ENCODE results near the gene RGL4. TPM values are rescaled to one million over a fixed set of nuclear protein-coding genes. Genes with fewer than 3 reads are reported as not detected.

RGL4 gene
- total RNA-seq, 1 experiment from 2014 or later: 0.07 TPM

DNA sequence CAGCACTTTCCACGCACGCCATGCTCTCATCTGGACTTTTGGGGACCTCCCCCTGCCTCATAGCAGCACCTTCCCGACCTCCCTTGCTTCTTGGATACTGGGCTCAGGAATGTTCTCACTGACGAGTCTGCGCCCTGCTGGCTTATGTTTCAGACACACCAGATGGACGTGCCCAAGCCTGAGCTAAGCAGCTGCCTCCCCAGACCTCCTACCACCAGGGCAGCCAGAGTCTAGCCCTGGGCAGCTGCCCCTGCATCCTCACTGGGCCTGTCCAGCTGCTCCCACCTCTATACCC is 13.2 kb upstream of the RGL4 start:
- DNase-seq (ENCODE audit: extremely low read depth, low read depth): no peak

DNA sequence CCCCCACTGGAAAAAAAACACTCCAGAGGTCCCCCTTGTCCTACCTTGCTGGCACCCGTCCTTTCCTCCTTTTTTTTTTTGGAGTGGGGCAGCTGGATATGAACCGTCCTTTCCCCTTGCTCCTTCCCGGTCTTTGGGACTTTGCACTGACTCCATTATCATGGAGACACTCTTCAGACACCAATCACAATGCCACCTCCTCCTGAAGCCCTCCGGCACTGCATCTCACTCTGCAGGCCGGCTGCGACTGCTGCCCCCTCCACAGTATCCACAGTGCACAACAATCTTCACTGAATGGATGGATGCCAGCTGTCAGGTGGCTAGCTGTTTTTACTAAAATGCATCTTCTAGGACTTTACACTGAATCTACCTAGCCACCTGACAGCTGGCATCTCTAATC is 12.7 kb upstream of the RGL4 start:
- DNase-seq (ENCODE audit: extremely low read depth, low read depth): no peak

DNA sequence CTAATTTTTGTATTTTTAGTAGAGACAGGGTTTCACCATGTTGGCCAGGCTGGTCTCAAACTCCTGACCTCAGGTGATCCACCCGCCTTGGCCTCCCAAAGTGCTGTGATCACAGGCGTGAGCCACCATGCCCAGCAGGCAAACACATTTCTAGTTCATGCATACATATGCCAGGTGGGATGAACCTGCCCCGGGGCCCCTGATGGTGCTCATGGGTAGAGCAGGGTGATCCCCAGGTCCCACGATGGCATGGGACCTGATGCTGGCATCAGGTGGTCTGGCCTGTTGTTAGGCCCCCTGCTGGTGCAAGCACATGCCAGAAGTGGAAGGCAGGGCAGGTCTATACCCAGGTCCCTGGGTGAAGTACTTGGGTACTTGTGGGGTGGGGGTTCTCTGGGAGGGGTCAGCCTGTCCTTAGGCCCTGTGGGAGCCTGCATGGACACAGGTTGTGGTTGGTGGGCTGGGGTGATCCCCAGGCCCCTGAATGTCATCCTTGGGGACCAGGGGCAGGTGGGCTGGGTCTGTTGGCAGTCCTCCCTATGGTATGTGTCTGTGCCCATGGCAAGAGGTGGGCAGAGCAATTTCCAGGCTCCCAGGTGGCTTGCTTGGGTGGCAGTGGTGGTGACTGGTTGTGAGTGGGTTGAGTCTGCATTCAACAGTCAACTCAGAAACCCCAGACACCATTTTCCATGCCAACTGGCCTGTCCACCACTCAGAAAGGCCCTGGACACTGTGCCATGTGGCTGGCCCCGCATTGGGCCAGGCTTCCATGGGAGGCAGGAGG is 9.6 kb upstream of the RGL4 start:
- DNase-seq (ENCODE audit: extremely low read depth, low read depth): no peak

DNA sequence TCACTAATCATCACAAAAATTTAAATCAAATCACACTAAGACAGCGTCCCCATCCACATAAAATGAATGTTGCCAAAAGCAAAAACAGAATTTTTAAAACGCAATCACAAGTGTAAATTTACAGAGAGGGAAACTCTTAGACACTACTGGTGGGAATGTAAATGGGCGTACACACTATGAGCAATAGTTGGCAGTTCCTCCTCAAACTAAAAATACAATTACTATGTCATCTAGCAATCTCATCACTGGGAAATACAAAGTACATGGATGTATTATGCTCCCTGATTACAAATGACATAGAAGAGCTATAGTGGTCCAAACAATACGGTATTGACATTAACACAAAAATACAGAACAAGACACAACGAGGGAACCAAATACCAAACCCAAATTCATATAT is 8.7 kb upstream of the RGL4 start:
- DNase-seq (ENCODE audit: extremely low read depth, low read depth): no peak

DNA sequence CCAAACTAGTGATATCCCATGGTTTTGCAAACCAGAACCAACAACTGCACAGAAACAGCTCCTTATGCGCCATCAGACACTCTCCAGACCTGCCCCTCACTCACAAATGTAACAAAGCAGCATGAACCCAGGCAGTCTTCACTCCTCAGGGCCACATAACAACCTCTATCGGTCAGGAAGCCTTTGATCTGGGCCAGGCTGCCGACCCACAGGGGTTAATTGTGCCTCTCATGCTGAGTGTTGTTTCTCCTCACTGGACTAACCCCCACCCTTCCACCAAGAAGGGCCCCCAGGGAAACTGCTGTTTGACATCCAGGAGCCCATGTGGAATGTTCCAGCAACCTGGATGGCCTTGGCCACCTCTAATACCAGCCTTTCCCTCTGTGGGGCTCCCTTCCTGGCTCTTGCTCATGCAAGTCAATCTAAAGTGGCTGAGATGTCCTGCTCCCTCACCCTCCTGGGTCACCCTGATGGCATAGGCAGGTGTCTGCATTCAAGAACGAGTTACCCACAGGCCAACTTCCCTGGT is 7.9 kb upstream of the RGL4 start:
- DNase-seq (ENCODE audit: extremely low read depth, low read depth): no peak

DNA sequence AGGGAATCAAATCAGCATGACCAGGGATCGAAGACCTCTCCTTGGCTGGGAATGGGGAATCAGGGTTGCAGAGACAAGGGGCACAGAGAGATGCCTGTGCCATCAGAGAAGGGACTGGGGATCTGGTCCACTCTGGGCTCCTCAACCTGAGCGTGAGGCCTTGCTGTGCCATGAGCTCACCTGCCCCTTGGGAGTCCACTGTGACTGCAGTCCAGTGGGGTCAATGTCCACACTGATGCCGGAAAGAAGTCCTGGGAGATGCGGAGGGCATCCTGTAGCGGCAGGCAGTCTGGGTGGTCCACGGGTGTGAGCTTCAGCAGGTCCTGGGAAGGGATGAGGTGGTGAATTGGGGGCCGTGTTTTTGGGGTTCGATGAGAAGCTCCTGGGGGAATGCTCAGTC is 7.3 kb upstream of the RGL4 start:
- DNase-seq (ENCODE audit: extremely low read depth, low read depth): no peak

DNA sequence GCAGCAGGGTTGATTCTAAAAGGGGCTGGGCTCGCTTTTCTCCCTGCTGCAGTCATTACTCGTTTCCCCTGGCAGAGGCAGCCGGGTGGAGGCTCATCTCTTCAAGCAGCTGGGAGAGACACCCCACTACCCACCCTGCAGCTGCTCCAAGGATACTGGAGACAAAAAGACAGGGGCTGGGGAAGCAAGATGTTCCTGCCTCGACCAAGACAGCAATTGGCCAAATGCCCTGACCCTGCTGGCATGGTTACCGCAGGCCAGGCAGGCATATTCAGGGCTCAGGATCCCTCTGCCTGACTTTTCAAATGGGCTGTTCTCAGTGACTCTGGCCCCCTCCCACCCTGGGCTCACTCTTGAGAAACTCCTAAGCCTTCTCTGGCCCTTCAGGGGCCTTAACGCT is 6.8 kb upstream of the RGL4 start:
- no peak for DNase-seq (ENCODE audit: extremely low read depth, low read depth)

DNA sequence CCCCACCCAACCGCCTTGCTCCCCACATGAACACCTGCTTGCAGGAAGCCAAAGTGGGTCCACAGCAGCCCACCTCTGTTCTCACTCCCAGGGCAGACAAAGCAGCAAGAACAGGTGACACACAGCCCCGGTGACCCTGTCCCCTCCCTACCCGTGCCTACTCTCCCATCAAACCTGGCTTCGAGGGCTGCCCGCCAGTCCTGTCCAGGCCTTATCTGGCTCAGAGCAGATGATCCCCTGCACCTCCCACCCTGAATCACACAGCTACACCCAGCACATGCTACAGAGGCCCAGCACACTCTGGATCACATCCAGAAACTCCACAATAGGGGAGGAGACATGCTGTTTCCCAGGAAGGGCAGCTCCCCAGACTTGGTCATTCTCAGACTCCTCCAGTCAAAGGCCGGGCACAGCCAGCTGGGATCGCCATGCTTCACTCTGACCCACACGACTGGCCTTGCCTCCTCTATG is 6.2 kb upstream of the RGL4 start:
- DNase-seq (ENCODE audit: extremely low read depth, low read depth): no peak

DNA sequence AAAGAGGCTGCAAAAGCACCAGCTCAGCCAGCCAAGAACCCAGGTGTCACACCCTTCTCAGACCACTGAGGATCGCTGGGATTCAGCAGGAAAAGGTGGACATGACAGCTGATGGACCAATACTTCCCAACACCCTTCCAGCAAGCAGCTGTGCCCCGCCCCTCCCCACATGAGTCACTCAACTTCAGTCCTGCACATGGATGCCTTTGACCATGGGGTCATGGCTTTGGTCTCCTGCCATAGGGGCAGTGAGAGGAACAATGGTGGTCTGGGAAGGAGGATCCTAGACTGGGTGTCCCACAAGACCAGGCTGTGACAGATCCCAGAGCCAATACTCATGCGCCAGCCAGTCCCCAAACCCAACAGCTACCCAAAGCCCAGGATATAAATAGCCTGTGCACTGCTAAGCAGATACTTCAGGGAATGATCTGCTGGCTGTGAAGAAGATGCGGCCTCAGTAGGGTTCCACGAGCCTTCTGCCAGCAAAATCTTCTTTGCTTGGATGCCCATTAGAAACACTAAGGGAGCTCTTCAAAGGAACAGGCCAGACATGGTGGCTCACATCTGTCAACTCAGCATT is 5.5 kb upstream of the RGL4 start:
- no peak for DNase-seq (ENCODE audit: extremely low read depth, low read depth)

DNA sequence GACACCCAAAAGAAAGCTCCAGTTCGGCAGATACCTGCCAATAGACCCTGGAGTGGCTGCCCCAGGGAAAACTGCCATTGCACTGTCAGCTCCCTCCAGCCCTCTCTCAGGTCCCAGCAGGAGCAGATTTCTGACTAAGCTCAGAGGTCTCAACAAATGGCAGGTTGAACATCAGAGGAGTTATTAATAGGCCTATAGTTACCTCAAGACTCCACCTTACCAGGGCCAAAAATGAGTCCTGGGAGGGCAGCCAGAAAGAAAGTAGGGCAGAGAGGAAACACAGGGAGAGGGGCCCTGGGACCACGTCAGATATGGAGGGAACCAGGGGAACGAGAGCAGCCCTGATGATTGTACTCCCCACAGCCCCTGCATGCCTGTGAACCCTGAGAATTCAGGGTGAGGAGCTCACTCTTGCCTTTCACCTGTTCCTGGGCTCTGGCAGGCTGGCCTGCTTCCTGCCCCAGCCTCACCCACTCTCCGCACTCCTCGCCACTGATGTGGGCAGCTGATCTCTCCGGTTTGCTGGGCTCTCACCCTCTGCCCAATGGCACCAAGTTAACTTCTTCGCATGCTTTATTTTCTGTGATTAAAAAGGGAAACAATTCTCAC is 4.3 kb upstream of the RGL4 start:
- no peak for DNase-seq (ENCODE audit: extremely low read depth, low read depth)

DNA sequence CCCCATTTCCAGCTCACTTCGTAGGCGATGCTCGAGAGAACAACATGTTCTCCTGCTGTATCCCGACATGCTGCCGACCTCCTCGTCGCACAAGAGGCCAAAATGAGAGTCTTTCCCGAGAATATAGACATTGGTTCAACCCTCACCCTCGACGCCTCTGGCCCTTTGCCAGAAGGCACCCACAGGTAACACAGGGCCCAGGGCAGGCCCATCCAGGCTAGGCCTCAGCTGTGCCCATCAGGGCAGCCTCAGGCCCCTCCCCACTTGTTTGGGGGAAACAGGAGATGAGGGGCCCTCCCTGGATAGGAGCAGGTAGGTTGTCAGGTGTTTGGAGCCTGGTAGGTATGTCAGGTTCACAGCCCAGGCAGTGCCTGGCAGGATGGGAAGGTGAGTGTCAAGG is 2.7 kb upstream of the RGL4 start:
- no peak for DNase-seq (ENCODE audit: extremely low read depth, low read depth)

DNA sequence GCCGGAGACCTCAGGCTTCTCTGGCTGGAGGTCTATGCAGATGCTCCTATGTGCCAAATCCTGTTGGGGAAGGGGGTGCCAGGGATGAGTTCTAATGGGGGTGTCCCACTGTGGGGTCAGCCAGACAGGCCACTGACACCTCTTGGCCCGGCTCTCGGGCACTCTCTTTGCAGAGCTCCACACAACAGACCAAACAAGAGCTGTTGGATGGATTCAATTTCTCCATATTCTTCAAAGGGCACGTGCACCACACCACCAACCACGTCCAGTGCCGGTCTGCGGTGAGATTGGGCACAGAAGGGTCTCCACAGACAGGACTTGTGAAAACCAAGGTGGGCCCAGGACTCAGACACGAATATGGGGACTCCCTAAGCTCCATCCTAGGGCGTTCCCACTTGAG is 2.2 kb upstream of the RGL4 start:
- no peak for DNase-seq (ENCODE audit: extremely low read depth, low read depth)

DNA sequence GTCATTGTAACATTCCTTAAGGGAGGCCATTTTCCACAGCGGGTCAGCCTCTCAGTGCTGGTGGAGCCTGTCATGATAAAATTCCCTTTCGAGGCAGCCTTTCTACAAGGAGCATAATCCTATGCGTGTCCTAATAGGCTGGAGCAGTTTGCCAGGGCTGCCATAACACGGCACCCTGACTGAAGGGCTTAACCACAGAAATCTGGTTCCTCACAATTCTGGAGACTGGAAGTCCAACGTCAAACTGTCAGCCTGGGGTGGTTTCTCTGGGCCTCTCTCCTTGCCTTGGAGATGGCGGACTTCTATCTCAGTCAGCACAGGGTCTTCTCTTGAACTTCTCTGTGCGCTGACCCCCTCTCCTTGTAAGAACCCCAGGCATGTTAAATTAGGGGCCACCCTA is 1.4 kb upstream of the RGL4 start:
- DNase-seq (ENCODE audit: extremely low read depth, low read depth): no peak

DNA sequence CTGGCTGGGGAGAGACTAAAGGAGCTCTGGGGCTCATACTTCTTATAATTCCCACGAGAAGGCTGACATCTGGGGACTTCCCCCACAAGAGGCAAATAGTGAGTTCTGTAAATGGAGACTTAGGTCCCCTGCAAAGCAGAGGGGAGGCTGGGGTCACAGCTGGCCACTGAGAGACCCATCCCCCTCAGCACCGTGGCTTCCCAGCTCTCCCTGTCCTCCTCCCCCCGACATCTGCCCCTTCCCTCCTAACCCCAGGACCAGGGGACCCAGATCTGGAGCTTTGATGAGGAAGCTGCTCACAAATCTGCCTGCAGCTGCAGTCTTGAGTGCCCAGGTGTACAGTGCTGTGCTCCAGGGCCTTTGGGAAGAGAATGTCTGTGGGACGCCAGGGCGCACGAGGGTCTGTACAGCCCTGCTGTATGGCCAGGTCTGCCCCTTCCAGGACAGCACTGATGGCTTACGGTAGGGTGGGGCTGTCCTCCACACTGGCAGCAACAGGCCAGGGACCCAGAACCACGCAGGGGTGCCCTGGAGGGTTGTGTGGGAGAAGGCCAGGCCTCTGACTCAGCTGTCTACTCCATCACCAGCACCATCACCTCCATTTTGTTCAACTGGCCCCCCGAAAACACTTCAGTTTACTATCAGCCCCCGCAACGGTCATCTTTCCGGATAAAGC is 1.1 kb downstream of the RGL4 start:
- no peak for DNase-seq (ENCODE audit: extremely low read depth, low read depth)

DNA sequence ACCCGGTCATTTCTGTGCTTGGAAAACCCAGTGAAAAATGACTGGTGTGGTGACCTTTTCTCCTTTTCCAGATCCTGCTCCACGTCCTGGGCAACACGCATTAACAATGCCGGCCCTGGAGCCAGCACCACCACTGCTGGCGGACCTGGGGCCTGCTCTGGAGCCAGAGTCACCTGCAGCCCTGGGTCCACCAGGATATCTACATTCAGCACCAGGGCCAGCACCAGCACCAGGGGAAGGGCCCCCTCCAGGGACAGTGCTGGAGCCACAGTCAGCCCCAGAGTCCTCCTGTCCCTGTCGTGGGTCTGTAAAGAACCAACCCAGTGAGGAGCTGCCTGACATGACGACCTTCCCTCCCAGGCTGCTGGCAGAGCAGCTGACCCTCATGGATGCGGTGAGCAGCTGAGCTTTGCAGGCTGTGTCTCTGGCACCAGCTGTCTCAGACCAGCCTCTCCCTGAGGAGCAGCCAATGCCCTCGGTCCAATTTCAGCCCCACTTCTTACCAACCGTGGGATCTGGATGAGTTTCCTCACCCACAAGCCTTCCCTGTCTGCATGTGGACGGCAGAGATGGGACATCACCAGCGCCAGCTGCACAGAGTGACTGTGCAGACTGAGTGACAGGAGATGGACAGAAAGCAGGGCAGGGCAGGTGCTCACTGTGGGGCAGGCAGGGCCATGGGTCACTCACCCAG is 1.9 kb downstream of the RGL4 start:
- no peak for DNase-seq (ENCODE audit: extremely low read depth, low read depth)

DNA sequence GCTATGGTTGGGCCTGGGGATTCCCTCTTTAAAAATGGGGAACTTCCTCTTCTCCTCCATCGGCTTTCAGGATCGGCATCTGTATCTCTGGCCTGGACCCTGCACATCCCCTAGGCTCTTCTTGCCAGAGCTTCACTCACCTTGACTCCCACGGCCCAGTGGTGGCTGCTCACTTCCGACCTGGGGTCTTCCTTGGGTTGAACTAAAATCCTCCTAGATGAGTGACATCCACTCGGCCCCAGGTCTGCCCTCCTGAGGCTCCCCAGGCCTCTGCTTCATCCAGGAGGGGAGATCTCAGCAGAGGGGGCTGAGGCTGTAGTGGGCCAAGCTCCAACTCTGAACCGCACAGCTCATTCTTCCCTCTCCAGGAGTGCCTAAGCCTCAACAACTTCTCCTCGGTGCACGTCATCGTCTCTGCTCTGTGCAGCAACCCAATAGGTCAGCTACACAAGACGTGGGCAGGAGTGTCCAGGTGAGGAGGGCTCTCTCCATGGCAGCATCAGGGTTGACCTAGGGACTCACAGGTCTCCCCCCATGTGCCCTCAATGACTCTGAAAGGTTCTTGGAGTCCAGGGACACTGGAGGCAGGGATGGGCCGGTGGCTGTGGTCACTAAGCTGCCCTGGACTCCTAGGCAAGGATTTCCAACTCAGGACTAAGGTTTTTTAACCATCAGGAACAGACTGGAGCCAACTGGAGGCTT is 3.3 kb downstream of the RGL4 start:
- no peak for DNase-seq (ENCODE audit: extremely low read depth, low read depth)

DNA sequence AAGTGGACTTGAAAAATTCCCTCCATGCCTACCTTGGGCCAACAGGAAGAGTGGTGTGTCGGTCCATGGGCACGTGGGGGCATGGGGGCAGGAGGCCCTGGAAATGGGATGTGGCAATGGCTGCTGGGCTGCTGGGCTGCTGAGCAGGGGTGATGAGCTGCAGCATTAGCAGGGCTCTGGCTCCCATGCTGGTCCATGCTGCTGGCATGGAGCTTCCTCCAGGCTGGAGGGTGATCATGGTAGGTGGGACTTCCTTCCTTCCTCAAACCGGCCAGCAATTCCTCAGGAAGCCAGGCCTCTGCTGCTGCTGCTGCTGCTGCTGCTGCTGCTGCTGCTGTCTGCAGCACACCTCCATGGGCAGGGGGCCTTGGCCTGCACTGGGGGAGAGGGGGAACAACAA is 4.3 kb downstream of the RGL4 start:
- no peak for DNase-seq (ENCODE audit: extremely low read depth, low read depth)

DNA sequence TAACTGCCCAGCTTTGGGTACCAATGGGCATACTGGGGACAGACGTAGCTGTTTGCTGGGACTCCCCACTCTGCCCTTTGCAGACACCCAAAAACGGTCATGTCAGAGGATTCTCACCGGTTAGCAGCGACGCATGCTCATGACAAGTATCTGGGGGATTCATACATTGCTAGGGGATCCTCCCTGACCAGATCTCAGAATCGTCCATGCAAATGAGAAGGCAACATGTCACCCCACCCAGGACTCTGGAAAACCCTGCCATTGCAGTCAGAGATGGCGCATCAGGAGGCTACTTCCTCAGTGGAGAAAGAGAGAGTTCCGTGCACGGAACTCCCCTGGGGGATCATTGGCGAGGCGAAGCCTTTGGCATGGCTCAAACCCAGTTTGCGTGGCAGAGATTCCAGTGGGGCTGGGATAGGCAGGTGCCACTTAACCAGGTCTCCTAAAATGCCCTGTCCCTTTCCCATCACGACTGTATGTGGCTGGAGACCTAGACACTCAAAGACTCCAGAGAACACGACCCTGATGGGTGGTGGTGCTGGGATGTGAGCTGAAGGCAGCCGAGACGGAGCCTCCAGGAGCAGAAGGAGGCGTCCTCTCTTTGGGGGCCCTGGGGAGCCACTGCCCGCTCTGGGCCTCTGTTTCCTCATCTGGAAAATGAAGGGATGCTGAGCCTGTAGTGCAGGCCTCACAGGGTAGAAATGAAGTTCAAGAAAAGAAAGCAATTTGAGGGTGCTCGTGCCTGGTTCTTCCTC is 4.9 kb downstream of the RGL4 start:
- no peak for DNase-seq (ENCODE audit: extremely low read depth, low read depth)

DNA sequence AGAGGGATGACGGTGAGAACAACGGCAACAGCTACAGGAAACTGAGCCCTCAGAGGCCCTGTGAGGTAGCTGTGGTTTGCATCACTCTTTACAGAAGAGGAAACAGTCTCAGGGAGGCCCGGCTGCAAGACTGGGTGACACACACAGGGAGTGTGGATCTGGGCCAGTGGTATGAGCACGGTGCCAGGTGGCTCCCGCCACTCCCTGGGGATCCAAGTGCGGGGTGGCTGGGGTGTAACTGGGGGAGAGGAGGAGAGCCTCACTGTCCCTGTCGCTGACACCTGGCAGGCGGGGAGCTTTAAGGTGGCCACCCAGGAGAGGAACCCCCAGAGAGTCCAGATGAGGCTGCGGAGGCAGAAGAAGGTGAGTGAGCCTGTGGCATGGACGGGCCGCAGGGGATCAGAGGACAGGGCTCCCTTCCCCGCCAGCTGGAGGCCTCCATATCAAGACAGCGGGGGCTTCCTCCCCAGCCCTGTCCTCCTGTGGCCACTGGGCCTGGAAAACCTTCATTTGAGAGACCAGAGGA is 5.6 kb downstream of the RGL4 start:
- DNase-seq (ENCODE audit: extremely low read depth, low read depth): no peak
